H9 (cell line): ENCODE measurements around the gene ASTN2. TPM values are rescaled to one million over a fixed set of nuclear protein-coding genes. Genes with fewer than 3 reads are reported as not detected.
"Not testable (repeated sequence)": the region's sequence is repeated elsewhere in the genome, so short reads cannot be mapped to it uniquely, and the experiment has no call there.

Experiments
- DNase-seq: peaks from one replicate; pipeline ENCODE4 v3.0.0-alpha.2; 2017
- H2AFZ ChIP-seq: one replicate; pipeline ENCODE4 v1.6.1; 2013; ENCODE audit warnings: mild to moderate bottlenecking, low read length, control low read depth, moderate library complexity
- H2AK5ac ChIP-seq: 2 replicates; pipeline ENCODE4 v1.6.1; 2013; ENCODE audit warnings: low read length, control low read depth, mixed read lengths; ENCODE audit not compliant: insufficient read length
- H2BK120ac ChIP-seq: one replicate; pipeline ENCODE4 v1.6.1; 2013; ENCODE audit warnings: low read depth, mild to moderate bottlenecking, low read length, control low read depth, inconsistent platforms; ENCODE audit not compliant: poor library complexity, severe bottlenecking
- H2BK12ac ChIP-seq: 2 replicates; pipeline ENCODE4 v1.6.1; 2013; ENCODE audit warnings: low read length, control low read depth, mixed read lengths, low read depth; ENCODE audit not compliant: insufficient read length
- H2BK15ac ChIP-seq: 2 replicates; pipeline ENCODE4 v1.6.1; 2013; ENCODE audit warnings: low read depth, low read length, control low read depth
- H2BK20ac ChIP-seq: one replicate; pipeline ENCODE4 v1.6.1; 2013; ENCODE audit warnings: low read depth, mild to moderate bottlenecking, low read length, control low read depth, inconsistent platforms; ENCODE audit not compliant: poor library complexity, severe bottlenecking
- H2BK5ac ChIP-seq: 2 replicates; pipeline ENCODE4 v1.6.1; 2013; ENCODE audit warnings: low read length, control low read depth, mixed read lengths; ENCODE audit not compliant: insufficient read length
- H3K14ac ChIP-seq: 2 replicates; pipeline ENCODE4 v1.6.1; 2013; ENCODE audit warnings: low read length, control low read depth; ENCODE audit not compliant: insufficient read depth
- H3K18ac ChIP-seq: 2 replicates; pipeline ENCODE4 v1.6.1; 2013; ENCODE audit warnings: low read depth, mild to moderate bottlenecking, mixed read lengths, low read length, control low read depth; ENCODE audit not compliant: insufficient read length
- H3K23ac ChIP-seq: 2 replicates; pipeline ENCODE4 v1.6.1; 2013; ENCODE audit warnings: low read length, control low read depth, mixed read lengths, low read depth; ENCODE audit not compliant: insufficient read length
- H3K23me2 ChIP-seq: 2 replicates; pipeline ENCODE4 v1.6.1; 2013; ENCODE audit warnings: low read depth, mild to moderate bottlenecking, mixed read lengths, low read length, control low read depth; ENCODE audit not compliant: insufficient read length, poor library complexity, severe bottlenecking
- H3K27ac ChIP-seq: 2 replicates; pipeline ENCODE4 v1.5.1; 2013; ENCODE audit warnings: low read length, control low read depth, mixed read lengths, low read depth; ENCODE audit not compliant: insufficient read length
- H3K27me3 ChIP-seq: 2 replicates; pipeline ENCODE4 v1.6.1; 2013; ENCODE audit warnings: low read length, control low read depth, inconsistent platforms; ENCODE audit not compliant: insufficient read depth
- H3K4ac ChIP-seq: 2 replicates; pipeline ENCODE4 v1.6.1; 2013; ENCODE audit warnings: low read depth, mild to moderate bottlenecking, control low read depth, inconsistent platforms, low read length, moderate library complexity
- H3K4me1 ChIP-seq: 2 replicates; pipeline ENCODE4 v1.6.1; 2013; ENCODE audit warnings: low read length, control low read depth, inconsistent platforms; ENCODE audit not compliant: insufficient read depth
- H3K4me2 ChIP-seq: 2 replicates; pipeline ENCODE4 v1.6.1; 2013; ENCODE audit warnings: low read length, control low read depth, mixed read lengths; ENCODE audit not compliant: insufficient read length, insufficient read depth
- H3K56ac ChIP-seq: 2 replicates; pipeline ENCODE4 v1.6.1; 2013; ENCODE audit warnings: low read depth, mild to moderate bottlenecking, mixed read lengths, low read length, control low read depth; ENCODE audit not compliant: insufficient read length
- H3K79me1 ChIP-seq: 2 replicates; pipeline ENCODE4 v1.6.1; 2013; ENCODE audit warnings: low read depth, mild to moderate bottlenecking, moderate library complexity, low read length, control low read depth, inconsistent platforms; ENCODE audit not compliant: insufficient read depth, poor library complexity, severe bottlenecking
- H3K79me2 ChIP-seq: 2 replicates; pipeline ENCODE4 v1.6.1; 2013; ENCODE audit warnings: low read length, control low read depth, inconsistent platforms; ENCODE audit not compliant: insufficient read depth
- H3K9ac ChIP-seq: 2 replicates; pipeline ENCODE4 v1.6.1; 2013; ENCODE audit warnings: low read length, control low read depth, mixed read lengths; ENCODE audit not compliant: insufficient read length; ENCODE audit errors: extremely low read depth
- H3K9me3 ChIP-seq: one replicate; pipeline ENCODE4 v1.6.1; 2013; ENCODE audit warnings: low read depth, low read length, inconsistent platforms; ENCODE audit not compliant: control insufficient read depth
- H3T11ph ChIP-seq: one replicate; pipeline ENCODE4 v1.6.1; 2013; ENCODE audit warnings: mild to moderate bottlenecking, low read length, control low read depth, inconsistent platforms
- H4K20me1 ChIP-seq: one replicate; pipeline ENCODE4 v1.6.1; 2013; ENCODE audit not compliant: control insufficient read depth, insufficient read length, insufficient read depth
- H4K5ac ChIP-seq: 2 replicates; pipeline ENCODE4 v1.6.1; 2013; ENCODE audit warnings: low read depth, mild to moderate bottlenecking, mixed read lengths, low read length, control low read depth; ENCODE audit not compliant: insufficient read length
- H4K8ac ChIP-seq: replicated peaks from 2 replicates; pipeline ENCODE4 v1.6.1; 2013; ENCODE audit warnings: low read length, control low read depth, mixed read lengths, low read depth; ENCODE audit not compliant: insufficient read length
- H4K91ac ChIP-seq: 2 replicates; pipeline ENCODE4 v1.6.1; 2013; ENCODE audit warnings: low read depth, mild to moderate bottlenecking, moderate library complexity, mixed read lengths, low read length, control low read depth; ENCODE audit not compliant: insufficient read length
- H3K27ac Mint-ChIP-seq, 3 experiments: 2 replicates in 2 of 3; 3 replicates in 1 of 3; pipeline ENCODE4 v1.8.0; 2020 to 2021; ENCODE audit warnings: mixed read lengths in 3 of 3, mild to moderate bottlenecking in 1 of 3, moderate library complexity in 1 of 3
- H3K27me3 Mint-ChIP-seq: 2 replicates; pipeline ENCODE4 v1.8.0; 2021; ENCODE audit warnings: low read depth, mild to moderate bottlenecking, moderate library complexity, mixed read lengths
- H3K36me3 Mint-ChIP-seq, 3 experiments: 2 replicates in 2 of 3; 3 replicates in 1 of 3; pipeline ENCODE4 v1.8.0; 2020 to 2021; ENCODE audit warnings: low read depth in 3 of 3, mixed read lengths in 3 of 3; ENCODE audit not compliant: insufficient read depth in 1 of 3
- H3K4me1 Mint-ChIP-seq, 2 experiments: 2 replicates each; pipeline ENCODE4 v1.8.0; 2020; ENCODE audit warnings: mixed read lengths in 2 of 2
- H3K4me3 Mint-ChIP-seq, 2 experiments: 2 replicates in 1 of 2; 3 replicates in 1 of 2; pipeline ENCODE4 v1.8.0; 2020 to 2021; ENCODE audit warnings: mild to moderate bottlenecking in 2 of 2, mixed read lengths in 2 of 2, moderate library complexity in 1 of 2
- H3K9me3 Mint-ChIP-seq, 2 experiments: 2 replicates in 1 of 2; 3 replicates in 1 of 2; pipeline ENCODE4 v1.8.0; 2020; ENCODE audit warnings: mild to moderate bottlenecking in 2 of 2, mixed read lengths in 2 of 2, moderate library complexity in 1 of 2
- WGBS: extraction: QIAGEN DNeasy Blood & Tissue Kit; methylation state at CpG from one replicate; pipeline ENCODE4 v1.1.7; 2013; ENCODE audit warnings: missing lambda C conversion rate, low lambda C conversion rate, mixed read lengths; ENCODE audit not compliant: insufficient read length; ENCODE audit errors: extremely low coverage; 5-methylcytosine and 5-hydroxymethylcytosine counted together
- total RNA-seq: library from RNA; stranded (reverse); gene quantifications from 2 replicates; pipeline ENCODE4 v1.2.1, GENCODE V29; 2021
- TF ChIP-seq, protein P1 (sequence below): fragments of 200-600 bp; sonication (generic); conservative IDR thresholded peaks from 3 replicates; pipeline ENCODE4 v1.8.0; 2021; ENCODE audit warnings: antibody characterized with exemption, mild to moderate bottlenecking

ASTN2 gene
- total RNA-seq, 1 experiment from 2014 or later = 9.7 TPM

DNA sequence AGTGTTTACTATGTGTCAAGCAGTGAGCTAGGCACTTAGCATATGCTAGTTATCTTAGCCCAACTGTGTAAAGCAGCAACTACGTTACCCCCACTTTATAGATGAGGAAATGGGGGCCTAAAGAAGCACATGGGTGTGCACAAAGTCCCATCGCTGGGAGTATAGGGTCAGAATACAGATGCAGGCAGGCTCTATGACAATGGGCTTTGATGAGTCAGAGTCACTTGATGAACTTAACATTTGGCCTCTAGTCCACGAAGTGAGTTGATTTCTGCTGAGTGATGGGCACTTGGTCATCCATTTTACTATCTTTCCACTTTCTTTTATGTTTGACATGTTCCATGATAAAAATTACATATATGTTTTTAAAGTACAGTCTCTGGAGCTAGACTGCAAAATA, 523.4 kb downstream of the ASTN2 start:
- Histone ChIP-seq H2BK15ac (no peak overlapping the region), H3K27ac (no peak overlapping the region), H3K18ac (no peak overlapping the region), H2BK120ac (no peak overlapping the region), H3K9ac (no peak overlapping the region), H3K23ac (no peak overlapping the region), H3K79me2 (no peaks in the 10 kb centered on the region), H3K79me1 (no peaks in the 10 kb centered on the region), H3K14ac (no peak overlapping the region), H4K8ac (no peak overlapping the region), H3K4me1 (no peaks in the 10 kb centered on the region), H2AFZ (no peak overlapping the region), H2BK5ac (no peak overlapping the region), H4K5ac (no peak overlapping the region), H3K4me2 (no peak overlapping the region), H3K27me3 (no peaks in the 10 kb centered on the region), H3K9me3 (no peaks in the 10 kb centered on the region), H3T11ph (no peak overlapping the region), H3K23me2 (no peaks in the 10 kb centered on the region), H2BK20ac (no peak overlapping the region), H3K4ac (no peak overlapping the region), H4K91ac (no peak overlapping the region), H2BK12ac (no peak overlapping the region), H4K20me1 (no peaks in the 10 kb centered on the region), H2AK5ac (no peak overlapping the region), H3K56ac (no peak overlapping the region)
- TF ChIP-seq, protein P1, sequence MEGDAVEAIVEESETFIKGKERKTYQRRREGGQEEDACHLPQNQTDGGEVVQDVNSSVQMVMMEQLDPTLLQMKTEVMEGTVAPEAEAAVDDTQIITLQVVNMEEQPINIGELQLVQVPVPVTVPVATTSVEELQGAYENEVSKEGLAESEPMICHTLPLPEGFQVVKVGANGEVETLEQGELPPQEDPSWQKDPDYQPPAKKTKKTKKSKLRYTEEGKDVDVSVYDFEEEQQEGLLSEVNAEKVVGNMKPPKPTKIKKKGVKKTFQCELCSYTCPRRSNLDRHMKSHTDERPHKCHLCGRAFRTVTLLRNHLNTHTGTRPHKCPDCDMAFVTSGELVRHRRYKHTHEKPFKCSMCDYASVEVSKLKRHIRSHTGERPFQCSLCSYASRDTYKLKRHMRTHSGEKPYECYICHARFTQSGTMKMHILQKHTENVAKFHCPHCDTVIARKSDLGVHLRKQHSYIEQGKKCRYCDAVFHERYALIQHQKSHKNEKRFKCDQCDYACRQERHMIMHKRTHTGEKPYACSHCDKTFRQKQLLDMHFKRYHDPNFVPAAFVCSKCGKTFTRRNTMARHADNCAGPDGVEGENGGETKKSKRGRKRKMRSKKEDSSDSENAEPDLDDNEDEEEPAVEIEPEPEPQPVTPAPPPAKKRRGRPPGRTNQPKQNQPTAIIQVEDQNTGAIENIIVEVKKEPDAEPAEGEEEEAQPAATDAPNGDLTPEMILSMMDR = no peak
- DNase-seq = no peak
- H3K36me3 Mint-ChIP-seq = no peaks in the 10 kb centered on the region
- no peak overlapping the region for H3K4me3 Mint-ChIP-seq
- WGBS = no CpG with 5 or more reads among the region's 3 CpGs
- H3K27me3 Mint-ChIP-seq = no peaks in the 10 kb centered on the region
- no peaks in the 10 kb centered on the region for H3K9me3 Mint-ChIP-seq
- peaks cover 12 to 14% of the 10 kb centered on the region in 2 experiments for H3K4me1 Mint-ChIP-seq
- no peak overlapping the region for H3K27ac Mint-ChIP-seq

DNA sequence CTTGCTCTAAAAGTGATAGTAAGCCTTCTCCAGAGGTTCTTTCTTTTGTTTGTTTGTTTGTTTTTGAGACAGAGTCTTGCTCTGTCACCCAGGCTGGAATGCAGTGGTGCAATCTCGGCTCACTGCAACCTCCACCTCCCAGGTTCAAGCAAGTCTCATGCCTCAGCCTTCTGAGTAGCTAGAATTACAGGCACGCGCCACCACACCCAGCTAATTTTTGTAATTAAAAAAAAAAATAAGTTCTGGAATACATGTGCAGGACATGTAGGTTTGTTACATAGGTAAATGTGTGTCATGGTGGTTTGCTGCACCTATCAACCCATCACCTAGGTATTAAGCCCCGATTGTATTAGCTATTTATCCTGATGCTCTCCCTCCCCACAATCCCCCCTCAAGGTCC, 526.4 kb downstream of the ASTN2 start:
- H2BK5ac ChIP-seq, H2BK20ac ChIP-seq, H3K18ac ChIP-seq, H2AFZ ChIP-seq, H3K4ac ChIP-seq, H3K79me2 ChIP-seq, H3K4me3 Mint-ChIP-seq, H3K27me3 Mint-ChIP-seq, H3K79me1 ChIP-seq, H3K4me1 ChIP-seq, H3K27me3 ChIP-seq, H3K27ac ChIP-seq, H3K23me2 ChIP-seq, H3K4me1 Mint-ChIP-seq, H3K36me3 Mint-ChIP-seq, H3K4me2 ChIP-seq, H3K27ac Mint-ChIP-seq, H2BK120ac ChIP-seq, H3K9me3 ChIP-seq, H2BK15ac ChIP-seq, H4K91ac ChIP-seq, H3K14ac ChIP-seq, DNase-seq, H2AK5ac ChIP-seq, H3T11ph ChIP-seq, H2BK12ac ChIP-seq, H3K9me3 Mint-ChIP-seq, H3K23ac ChIP-seq, H4K8ac ChIP-seq, H3K56ac ChIP-seq, H3K9ac ChIP-seq, H4K20me1 ChIP-seq, H4K5ac ChIP-seq: not testable (repeated sequence)
- no CpG with 5 or more reads among the region's 4 CpGs for WGBS
